Measurements from ENCODE around the gene AMDHD2. TPM values are rescaled to one million over a fixed set of nuclear protein-coding genes. Genes with fewer than 3 reads are reported as not detected.

AMDHD2 gene
- total and polyA plus RNA-seq, 2 donors: 22.1 to 33.2 TPM

DNA sequence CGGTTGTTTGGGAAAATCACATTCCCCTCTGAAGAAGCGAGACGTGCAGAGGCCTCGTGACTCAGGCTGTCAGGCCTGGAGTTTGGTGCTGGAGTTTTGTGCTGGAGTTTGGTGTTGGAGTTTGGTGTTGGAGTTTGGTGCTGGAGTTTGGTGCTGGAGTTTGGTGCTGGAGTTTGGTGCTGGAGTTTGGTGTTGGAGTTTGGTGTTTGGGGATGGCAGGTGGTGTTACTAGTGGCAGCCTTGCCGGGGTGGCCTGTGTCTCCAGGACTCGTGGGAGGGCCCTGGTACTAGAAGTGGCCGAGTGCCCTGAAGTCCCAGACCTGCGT, 32.7 kb upstream of the AMDHD2 start:
- Histone ChIP-seq H3K27me3 (ENCODE audit: control insufficient read depth in 2 of 2, insufficient read depth in 1 of 2, low read length in 1 of 2) (peaks cover 0 to 5% of the 10 kb centered on the region in 2 donors), H3K4me1 (ENCODE audit: control insufficient read depth in 2 of 2, insufficient read depth in 2 of 2, low read length in 2 of 2) (peaks cover 6 to 26% of the 10 kb centered on the region in 2 donors), H3K4me3 (ENCODE audit: low read length in 2 of 2) (no peak overlapping the region), H3K27ac (ENCODE audit: low read depth in 1 of 2, low read length in 1 of 2) (no peak overlapping the region), H3K9me3 (ENCODE audit: control insufficient read depth in 2 of 2, insufficient read depth in 1 of 2, low read length in 1 of 2) (no peaks in the 10 kb centered on the region), H3K36me3 (ENCODE audit: control insufficient read depth in 2 of 2, insufficient read depth in 2 of 2, low read length in 1 of 2) (no peaks in the 10 kb centered on the region)
- 53% methylated on average over 8 of the region's 8 CpGs for WGBS
- no peak for DNase-seq (ENCODE audit: low read depth in 6 of 9, low spot score in 9 of 9)

DNA sequence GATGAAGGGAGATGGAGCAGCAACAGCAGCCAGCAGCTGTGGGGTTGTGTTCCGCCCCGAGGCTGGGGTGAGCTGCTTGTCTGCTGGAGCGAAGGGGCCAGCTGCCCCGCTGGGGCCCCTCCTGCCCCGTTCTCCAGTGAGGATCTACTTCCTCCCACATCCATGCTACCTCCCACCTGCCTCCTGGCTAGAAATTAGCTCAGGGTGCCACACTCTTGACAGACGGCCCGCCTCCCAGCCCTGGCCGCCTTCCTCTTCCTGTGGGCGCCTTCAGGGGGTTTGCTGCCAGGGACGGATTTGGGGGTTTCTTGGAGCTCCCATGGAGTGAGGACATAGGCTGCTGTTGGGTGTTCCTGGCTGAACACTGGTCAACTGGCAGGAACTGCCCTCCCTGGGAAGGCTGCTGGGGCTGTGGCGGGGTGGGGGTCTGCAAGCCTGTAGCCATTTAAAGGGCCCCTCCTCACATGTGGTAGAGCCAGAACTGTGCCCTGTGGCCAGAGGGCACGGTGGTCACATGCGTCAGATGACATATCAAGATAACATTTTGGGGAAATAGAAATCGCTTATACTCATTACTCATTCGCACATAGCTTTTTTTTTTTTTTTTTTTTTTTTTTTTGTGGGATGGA, 32.2 kb upstream of the AMDHD2 start:
- peak in 1 of 9 donors; percentile 22 for DNase-seq (ENCODE audit: low read depth in 6 of 9, low spot score in 9 of 9)
- H3K27ac ChIP-seq (ENCODE audit: low read depth in 1 of 2, low read length in 1 of 2): no peak overlapping the region
- H3K27me3 ChIP-seq (ENCODE audit: control insufficient read depth in 2 of 2, insufficient read depth in 1 of 2, low read length in 1 of 2): peaks cover 0 to 5% of the 10 kb centered on the region in 2 donors
- 29% methylated on average over 15 of the region's 15 CpGs for WGBS
- H3K36me3 ChIP-seq (ENCODE audit: control insufficient read depth in 2 of 2, insufficient read depth in 2 of 2, low read length in 1 of 2): no peaks in the 10 kb centered on the region
- no peak overlapping the region for H3K4me3 ChIP-seq (ENCODE audit: low read length in 2 of 2)
- H3K9me3 ChIP-seq (ENCODE audit: control insufficient read depth in 2 of 2, insufficient read depth in 1 of 2, low read length in 1 of 2): no peaks in the 10 kb centered on the region
- peaks cover 6 to 23% of the 10 kb centered on the region in 2 donors for H3K4me1 ChIP-seq (ENCODE audit: control insufficient read depth in 2 of 2, insufficient read depth in 2 of 2, low read length in 2 of 2)

DNA sequence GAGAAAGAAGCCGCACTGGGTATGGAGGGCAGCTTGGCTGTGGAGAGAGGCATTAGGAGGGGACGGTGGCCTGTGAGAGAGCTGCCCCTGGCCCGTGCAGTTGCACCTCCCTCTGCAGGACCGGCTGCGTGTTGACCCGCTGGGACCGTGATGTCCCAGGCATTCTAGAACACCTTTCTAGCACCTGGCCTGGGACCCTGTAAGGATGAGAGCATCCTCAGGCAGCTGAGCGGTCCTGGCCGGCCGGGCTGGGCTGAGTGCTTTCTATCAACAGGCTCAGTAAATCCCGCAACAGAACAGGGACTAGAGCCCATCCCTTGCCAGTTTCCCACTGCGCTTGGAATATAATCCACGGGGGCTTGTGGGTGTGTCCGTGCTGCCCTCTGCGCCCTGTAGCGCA, 30.6 kb upstream of the AMDHD2 start:
- Histone ChIP-seq H3K4me3 (ENCODE audit: low read length in 2 of 2) (no peak overlapping the region), H3K36me3 (ENCODE audit: control insufficient read depth in 2 of 2, insufficient read depth in 2 of 2, low read length in 1 of 2) (no peaks in the 10 kb centered on the region), H3K4me1 (ENCODE audit: control insufficient read depth in 2 of 2, insufficient read depth in 2 of 2, low read length in 2 of 2) (peaks cover 6 to 18% of the 10 kb centered on the region in 2 donors), H3K27me3 (ENCODE audit: control insufficient read depth in 2 of 2, insufficient read depth in 1 of 2, low read length in 1 of 2) (peaks cover 0 to 5% of the 10 kb centered on the region in 2 donors), H3K27ac (ENCODE audit: low read depth in 1 of 2, low read length in 1 of 2) (no peak overlapping the region), H3K9me3 (ENCODE audit: control insufficient read depth in 2 of 2, insufficient read depth in 1 of 2, low read length in 1 of 2) (no peaks in the 10 kb centered on the region)
- WGBS: 97% methylated on average over 16 of the region's 16 CpGs
- no peak for DNase-seq (ENCODE audit: low read depth in 6 of 9, low spot score in 9 of 9)

DNA sequence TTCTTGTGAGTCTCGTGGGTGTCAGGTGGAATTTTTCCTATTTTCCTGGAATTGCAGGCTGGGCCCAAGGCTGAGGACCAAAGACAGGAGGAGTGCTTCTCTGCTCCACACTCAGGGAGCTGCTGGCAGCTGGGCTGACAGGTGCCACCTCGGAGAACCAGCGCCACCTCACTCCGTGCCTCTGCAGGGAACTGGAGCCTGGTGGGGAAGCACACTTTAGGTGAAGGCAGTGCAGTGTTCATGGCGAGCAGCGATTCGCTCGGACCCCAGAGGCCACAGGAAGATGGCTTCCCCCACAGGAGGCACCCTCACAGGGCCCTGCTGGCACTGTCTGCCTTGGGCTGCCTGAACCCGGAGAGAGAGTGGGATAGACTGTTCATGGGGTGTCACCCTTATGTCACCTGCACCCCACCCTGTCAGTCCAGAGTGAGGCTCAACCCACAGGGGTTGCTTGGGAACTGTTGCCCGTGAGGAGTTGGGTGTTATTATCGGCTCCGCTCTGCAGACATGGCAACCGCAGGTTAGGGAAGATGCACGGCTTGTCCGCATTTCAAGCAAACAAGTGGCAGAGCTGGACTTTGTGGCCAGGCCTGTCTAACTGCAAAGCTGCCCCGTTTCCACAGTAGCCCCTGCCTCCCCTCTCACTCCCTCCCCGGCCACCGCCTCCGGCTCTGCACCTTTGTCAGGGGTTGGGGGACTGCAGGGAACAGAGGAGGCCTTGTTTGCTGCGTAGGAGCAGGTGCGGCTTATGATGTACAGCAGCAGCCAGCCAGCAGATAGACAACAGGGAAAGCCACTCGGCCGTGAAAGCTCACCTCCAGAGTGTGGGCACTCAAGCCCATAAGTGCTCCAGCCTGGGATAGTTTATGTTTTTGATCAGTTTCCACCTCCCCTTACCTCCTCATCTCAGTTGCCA, 29.7 kb upstream of the AMDHD2 start:
- no peak for DNase-seq (ENCODE audit: low read depth in 6 of 9, low spot score in 9 of 9)
- Histone ChIP-seq H3K36me3 (ENCODE audit: control insufficient read depth in 2 of 2, insufficient read depth in 2 of 2, low read length in 1 of 2) (no peaks in the 10 kb centered on the region), H3K9me3 (ENCODE audit: control insufficient read depth in 2 of 2, insufficient read depth in 1 of 2, low read length in 1 of 2) (no peaks in the 10 kb centered on the region), H3K4me3 (ENCODE audit: low read length in 2 of 2) (no peak overlapping the region), H3K4me1 (ENCODE audit: control insufficient read depth in 2 of 2, insufficient read depth in 2 of 2, low read length in 2 of 2) (peaks cover 6 to 18% of the 10 kb centered on the region in 2 donors), H3K27me3 (ENCODE audit: control insufficient read depth in 2 of 2, insufficient read depth in 1 of 2, low read length in 1 of 2) (peaks cover 0 to 5% of the 10 kb centered on the region in 2 donors), H3K27ac (ENCODE audit: low read depth in 1 of 2, low read length in 1 of 2) (no peak overlapping the region)
- WGBS: 95% methylated on average over 23 of the region's 23 CpGs

DNA sequence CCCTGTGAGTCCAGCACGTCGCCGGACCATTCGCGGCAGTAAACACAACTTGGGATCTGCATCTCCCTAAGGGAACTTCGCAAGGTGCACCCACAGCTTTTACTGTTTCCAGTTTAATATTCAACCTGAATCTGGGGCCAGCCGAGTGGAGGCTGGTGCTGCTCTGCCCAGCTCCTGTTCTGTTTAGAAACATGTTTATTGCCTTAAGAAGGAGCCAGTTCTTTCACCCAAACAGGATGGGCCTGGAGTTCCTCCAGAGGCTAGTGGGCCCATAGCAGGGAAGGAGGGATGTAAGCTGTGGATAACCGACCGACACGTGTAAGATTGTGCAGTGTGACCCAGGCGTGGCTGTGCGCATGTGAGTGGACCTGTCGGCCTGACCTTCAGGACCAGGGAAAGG, 27.9 kb upstream of the AMDHD2 start:
- H3K27ac ChIP-seq (ENCODE audit: low read depth in 1 of 2, low read length in 1 of 2): no peak overlapping the region
- peaks cover 6 to 10% of the 10 kb centered on the region in 2 donors for H3K4me1 ChIP-seq (ENCODE audit: control insufficient read depth in 2 of 2, insufficient read depth in 2 of 2, low read length in 2 of 2)
- no peak overlapping the region for H3K4me3 ChIP-seq (ENCODE audit: low read length in 2 of 2)
- no peaks in the 10 kb centered on the region for H3K9me3 ChIP-seq (ENCODE audit: control insufficient read depth in 2 of 2, insufficient read depth in 1 of 2, low read length in 1 of 2)
- WGBS: 98% methylated on average over 13 of the region's 13 CpGs
- no peak for DNase-seq (ENCODE audit: low read depth in 6 of 9, low spot score in 9 of 9)
- H3K27me3 ChIP-seq (ENCODE audit: control insufficient read depth in 2 of 2, insufficient read depth in 1 of 2, low read length in 1 of 2): peaks cover 0 to 5% of the 10 kb centered on the region in 2 donors
- H3K36me3 ChIP-seq (ENCODE audit: control insufficient read depth in 2 of 2, insufficient read depth in 2 of 2, low read length in 1 of 2): peaks cover 3 to 6% of the 10 kb centered on the region in 2 donors

DNA sequence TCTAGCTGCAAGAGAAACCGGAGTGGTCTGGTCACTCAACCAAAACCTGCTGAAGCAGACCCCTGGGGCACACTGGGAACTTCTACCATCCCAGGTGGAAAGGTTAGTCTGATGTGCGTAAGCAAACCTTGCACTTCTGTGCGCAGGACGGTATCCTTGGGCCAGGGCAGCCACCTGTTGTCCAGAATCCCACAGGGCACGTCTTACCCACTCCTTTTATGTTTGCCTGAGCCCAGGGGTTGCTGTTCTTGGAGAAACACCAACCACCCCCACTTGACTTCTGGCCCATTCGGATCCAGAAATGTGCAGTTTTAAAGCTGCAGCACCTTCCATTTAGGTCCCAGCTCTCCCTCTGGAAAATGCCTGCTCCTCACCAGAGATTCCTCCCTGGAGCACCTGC, 26.6 kb upstream of the AMDHD2 start:
- 97% methylated on average over 6 of the region's 6 CpGs for WGBS
- H3K9me3 ChIP-seq (ENCODE audit: control insufficient read depth in 2 of 2, insufficient read depth in 1 of 2, low read length in 1 of 2): no peaks in the 10 kb centered on the region
- peaks cover 3 to 10% of the 10 kb centered on the region in 2 donors for H3K36me3 ChIP-seq (ENCODE audit: control insufficient read depth in 2 of 2, insufficient read depth in 2 of 2, low read length in 1 of 2)
- H3K27ac ChIP-seq (ENCODE audit: low read depth in 1 of 2, low read length in 1 of 2): no peak overlapping the region
- no peaks in the 10 kb centered on the region for H3K27me3 ChIP-seq (ENCODE audit: control insufficient read depth in 2 of 2, insufficient read depth in 1 of 2, low read length in 1 of 2)
- no peak overlapping the region for H3K4me3 ChIP-seq (ENCODE audit: low read length in 2 of 2)
- DNase-seq (ENCODE audit: low read depth in 6 of 9, low spot score in 9 of 9): no peak
- H3K4me1 ChIP-seq (ENCODE audit: control insufficient read depth in 2 of 2, insufficient read depth in 2 of 2, low read length in 2 of 2): no peaks in the 10 kb centered on the region

DNA sequence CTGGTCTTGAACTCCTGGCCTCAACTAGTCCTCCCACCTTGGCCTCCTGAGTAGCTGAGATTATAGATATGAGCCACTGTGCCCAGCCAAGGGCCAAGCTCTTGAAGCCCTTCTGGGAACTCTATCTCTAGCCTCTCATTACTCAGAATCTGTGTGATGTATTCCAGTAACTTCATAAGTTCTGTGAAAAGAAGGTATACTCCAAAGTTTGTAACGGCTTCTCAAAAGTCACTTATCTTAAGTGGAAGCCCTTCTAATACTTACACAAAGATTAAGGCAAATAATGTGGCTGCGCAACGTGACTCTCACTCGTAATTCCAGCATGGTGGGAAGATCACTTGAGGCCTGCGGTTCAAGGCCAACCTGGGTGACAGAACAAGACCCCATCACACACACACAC, 25.6 kb upstream of the AMDHD2 start:
- WGBS: 98% methylated on average over 5 of the region's 5 CpGs
- H3K36me3 ChIP-seq (ENCODE audit: control insufficient read depth in 2 of 2, insufficient read depth in 2 of 2, low read length in 1 of 2): peaks cover 3 to 13% of the 10 kb centered on the region in 2 donors
- no peak for DNase-seq (ENCODE audit: low read depth in 6 of 9, low spot score in 9 of 9)

DNA sequence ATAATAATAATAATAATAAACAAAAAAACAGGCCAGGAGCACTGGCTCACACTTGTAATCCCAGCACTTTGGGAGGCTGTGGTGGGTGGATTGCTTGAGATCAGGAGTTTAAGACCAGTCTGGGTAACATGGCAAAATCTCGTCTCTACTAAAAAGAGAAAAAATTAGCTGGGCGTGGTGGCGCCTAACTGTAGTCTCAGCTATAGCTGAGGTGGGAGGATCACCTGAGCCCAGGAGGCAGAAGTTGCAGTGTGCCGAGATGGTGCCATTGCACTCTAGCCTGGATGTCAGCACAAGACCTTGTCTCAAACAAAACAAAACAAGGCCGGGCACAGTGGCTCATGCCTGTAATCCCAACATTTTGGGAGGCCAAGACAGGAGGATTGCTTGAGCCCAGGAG, 25.1 kb upstream of the AMDHD2 start:
- WGBS: 97% methylated on average over 5 of the region's 5 CpGs
- Histone ChIP-seq H3K4me3 (ENCODE audit: low read length in 2 of 2) (no peak overlapping the region), H3K27ac (ENCODE audit: low read depth in 1 of 2, low read length in 1 of 2) (no peak overlapping the region), H3K36me3 (ENCODE audit: control insufficient read depth in 2 of 2, insufficient read depth in 2 of 2, low read length in 1 of 2) (peaks cover 3 to 13% of the 10 kb centered on the region in 2 donors), H3K9me3 (ENCODE audit: control insufficient read depth in 2 of 2, insufficient read depth in 1 of 2, low read length in 1 of 2) (no peaks in the 10 kb centered on the region), H3K27me3 (ENCODE audit: control insufficient read depth in 2 of 2, insufficient read depth in 1 of 2, low read length in 1 of 2) (no peaks in the 10 kb centered on the region), H3K4me1 (ENCODE audit: control insufficient read depth in 2 of 2, insufficient read depth in 2 of 2, low read length in 2 of 2) (no peaks in the 10 kb centered on the region)
- no peak for DNase-seq (ENCODE audit: low read depth in 6 of 9, low spot score in 9 of 9)

More for the DNA sequence above, 25.6 kb upstream of the AMDHD2 start:
- H3K4me3 ChIP-seq (ENCODE audit: low read length in 2 of 2): no peak overlapping the region
- H3K27me3 ChIP-seq (ENCODE audit: control insufficient read depth in 2 of 2, insufficient read depth in 1 of 2, low read length in 1 of 2): no peaks in the 10 kb centered on the region
- H3K4me1 ChIP-seq (ENCODE audit: control insufficient read depth in 2 of 2, insufficient read depth in 2 of 2, low read length in 2 of 2): no peaks in the 10 kb centered on the region
- no peak overlapping the region for H3K27ac ChIP-seq (ENCODE audit: low read depth in 1 of 2, low read length in 1 of 2)
- H3K9me3 ChIP-seq (ENCODE audit: control insufficient read depth in 2 of 2, insufficient read depth in 1 of 2, low read length in 1 of 2): no peaks in the 10 kb centered on the region
